Keratinocyte (primary cell): Measurements from ENCODE around the gene BAHD1. TPM values are rescaled to one million over a fixed set of nuclear protein-coding genes. Genes with fewer than 3 reads are reported as not detected.
A peak's percentile ranks its signal among the peaks of the same experiment; 100 is the strongest.

ENCODE experiments used
- DNase-seq: peaks from one replicate; pipeline ENCODE4 v3.0.0-alpha.2; 2011; ENCODE audit warnings: low read depth, missing footprints, low spot score
- FAIRE-seq: peaks from 2 replicates; lab custom pipeline; 2011; peaks lifted over from hg19 to GRCh38; lab: Jason Lieb, UNC
- H2AFZ ChIP-seq: 2 replicates; pipeline ENCODE4 v1.6.0; 2012; ENCODE audit warnings: low read length, control low read depth, inconsistent platforms; ENCODE audit not compliant: control insufficient read depth
- H3K27ac ChIP-seq: 2 replicates; pipeline ENCODE4 v1.5.1; 2011; ENCODE audit warnings: low read length; ENCODE audit not compliant: control insufficient read depth, insufficient read depth
- H3K27me3 ChIP-seq: 3 replicates; pipeline ENCODE4 v1.6.0; 2011; ENCODE audit warnings: low read length; ENCODE audit not compliant: control insufficient read depth, insufficient read depth; ENCODE audit errors: extremely low read depth
- H3K36me3 ChIP-seq, 2 experiments: 2 replicates in 1 of 2; 3 replicates in 1 of 2; pipeline ENCODE4 v1.5.1; 2011; ENCODE audit warnings: low read length in 2 of 2, mild to moderate bottlenecking in 1 of 2; ENCODE audit not compliant: control insufficient read depth in 2 of 2, insufficient read depth in 2 of 2; ENCODE audit errors: extremely low read depth in 1 of 2
- H3K4me1 ChIP-seq: 3 replicates; pipeline ENCODE4 v1.5.1; 2011; ENCODE audit warnings: low read length; ENCODE audit not compliant: control insufficient read depth, insufficient read depth; ENCODE audit errors: extremely low read depth
- H3K4me2 ChIP-seq: 3 replicates; pipeline ENCODE4 v1.6.0; 2011; ENCODE audit warnings: low read depth, low read length; ENCODE audit not compliant: control insufficient read depth, insufficient read depth; ENCODE audit errors: extremely low read depth
- H3K4me3 ChIP-seq, 3 experiments: fragments of 200-600 bp in 1 of 3; sonication (generic) in 1 of 3; 2 replicates in 2 of 3; 3 replicates in 1 of 3; pipeline ENCODE4 v1.5.1; 2011 to 2016; ENCODE audit warnings: low read length in 3 of 3, mild to moderate bottlenecking in 3 of 3, control low read depth in 2 of 3, inconsistent platforms in 1 of 3, low read depth in 1 of 3, mixed read lengths in 1 of 3, mixed run types in 1 of 3, moderate library complexity in 1 of 3; ENCODE audit not compliant: control insufficient read depth in 2 of 3, insufficient read depth in 2 of 3; ENCODE audit errors: extremely low read depth in 1 of 3
- H3K79me2 ChIP-seq: 2 replicates; pipeline ENCODE4 v1.6.0; 2012; ENCODE audit warnings: low read length; ENCODE audit not compliant: control insufficient read depth, insufficient read depth
- H3K9ac ChIP-seq: 3 replicates; pipeline ENCODE4 v1.6.0; 2011; ENCODE audit warnings: low read length; ENCODE audit not compliant: control insufficient read depth, insufficient read depth; ENCODE audit errors: extremely low read depth
- H3K9me1 ChIP-seq: 3 replicates; pipeline ENCODE4 v1.6.0; 2011; ENCODE audit warnings: low read length; ENCODE audit not compliant: control insufficient read depth, insufficient read depth; ENCODE audit errors: extremely low read depth
- H3K9me3 ChIP-seq: 2 replicates; pipeline ENCODE4 v1.5.1; 2012; ENCODE audit warnings: low read depth, low read length; ENCODE audit not compliant: control insufficient read depth
- H4K20me1 ChIP-seq: 3 replicates; pipeline ENCODE4 v1.6.0; 2011; ENCODE audit warnings: low read length; ENCODE audit not compliant: control insufficient read depth, insufficient read depth; ENCODE audit errors: extremely low read depth
- CTCF ChIP-seq, 3 experiments: IDR thresholded peaks in 1 of 3; conservative IDR thresholded peaks in 1 of 3; optimal IDR thresholded peaks in 1 of 3; 2 replicates in 2 of 3; 3 replicates in 1 of 3; pipeline versions ENCODE3 to v1.5.1; 2011; ENCODE audit warnings: low read length in 3 of 3, mild to moderate bottlenecking in 3 of 3, moderate library complexity in 2 of 3, control low read depth in 1 of 3, inconsistent platforms in 1 of 3; ENCODE audit not compliant: insufficient read depth in 2 of 3; ENCODE audit errors: extremely low read depth in 1 of 3
- EZH2 ChIP-seq: IDR thresholded peaks from one replicate; pipeline ENCODE4 v1.6.1; 2012; ENCODE audit warnings: inconsistent platforms, mild to moderate bottlenecking, low read length, moderate library complexity
- dilution Hi-C: fragments of 300-500 bp; cut with MboI; formaldehyde crosslinking; loops from one replicate; pipeline ENCODE4 v1.7.0; 2020; ENCODE audit warnings: low sequenced_read_pairs; ENCODE audit not compliant: extremely low pct_ligation_motif_present
- polyA plus RNA-seq, 5 experiments: library from polyadenylated mRNA; depleted of rRNA in 3 of 5; stranded (reverse) in 3 of 5; stranded (forward) in 1 of 5; unstranded in 1 of 5; fragments of >200 nt; gene quantifications; 1 replicate in 1 of 5; 2 replicates in 3 of 5; 3 replicates in 1 of 5; pipeline versions ENCODE4 v1.2.1 to v1.2.3, GENCODE V29; 2011 to 2012; ENCODE audit warnings: missing spikeins in 2 of 5, low read depth in 1 of 5, low replicate concordance in 1 of 5

BAHD1 gene
- polyA plus RNA-seq, 1 donor (not counting 4 experiments of a cell fraction or from before 2014, with no cell fraction given): 4.8 TPM

- no peak overlapping the region for H3K27ac ChIP-seq
- peak overlapping the region; percentile 78 for H2AFZ ChIP-seq
- H3K4me1 ChIP-seq: peaks cover 17% of the 10 kb centered on the region
- peaks cover 17% of the 10 kb centered on the region for H3K27me3 ChIP-seq
- no peak for FAIRE-seq
- no peak for DNase-seq
- dilution Hi-C loops: no loop called here
- H3K36me3 ChIP-seq: no peaks in the 10 kb centered on the region
- H4K20me1 ChIP-seq: no peaks in the 10 kb centered on the region
- no peak for TF ChIP-seq EZH2
- TF ChIP-seq CTCF (optimal IDR thresholded peaks at IDR 0.05 in 1 of 3, IDR thresholded peaks at IDR 0.05 in 1 of 3, conservative IDR thresholded peaks at IDR 0.05 in 1 of 3; ENCODE audit: extremely low read depth in 1 of 3, insufficient read depth in 2 of 3, low read length in 3 of 3): peak; percentile 59 to 80 (median 67)
- H3K9ac ChIP-seq: no peak overlapping the region
- H3K79me2 ChIP-seq: no peaks in the 10 kb centered on the region
- H3K4me2 ChIP-seq: peak overlapping the region; percentile 72
- H3K9me1 ChIP-seq: no peaks in the 10 kb centered on the region
- no peaks in the 10 kb centered on the region for H3K9me3 ChIP-seq
- H3K4me3 ChIP-seq: peak overlapping the region in 1 of 3 experiments; percentile 45
Observed at GRCh38 chr15:40506964-40507571, 66.3 kb downstream of the BAHD1 start.

- dilution Hi-C loops: no loop called here
- H3K4me3 ChIP-seq: no peak overlapping the region
Observed at GRCh38 chr15:40508216-40508615, 67.5 kb downstream of the BAHD1 start.

More at GRCh38 chr15:40508216-40508615, 67.5 kb downstream of the BAHD1 start:
- Histone ChIP-seq H3K79me2 (no peaks in the 10 kb centered on the region), H3K27me3 (peaks cover 17% of the 10 kb centered on the region), H3K27ac (no peak overlapping the region), H3K4me1 (peaks cover 24% of the 10 kb centered on the region), H3K9me3 (no peaks in the 10 kb centered on the region), H4K20me1 (no peaks in the 10 kb centered on the region), H2AFZ (no peak overlapping the region), H3K9me1 (no peaks in the 10 kb centered on the region), H3K4me2 (no peak overlapping the region), H3K9ac (no peak overlapping the region), H3K36me3 (no peaks in the 10 kb centered on the region)
- TF ChIP-seq EZH2: no peak
- no peak for TF ChIP-seq CTCF (optimal IDR thresholded peaks at IDR 0.05 in 1 of 3, IDR thresholded peaks at IDR 0.05 in 1 of 3, conservative IDR thresholded peaks at IDR 0.05 in 1 of 3; ENCODE audit: extremely low read depth in 1 of 3, insufficient read depth in 2 of 3, low read length in 3 of 3)
- FAIRE-seq (no peak), DNase-seq (no peak)
